B cell (primary cell): ENCODE results near the gene CTDSPL.

Source experiments
- CTCF ChIP-seq: fragments of 200-600 bp; IDR thresholded peaks from one replicate; pipeline ENCODE4 v1.8.0; 2022; ENCODE audit warnings: antibody characterized with exemption, mild to moderate bottlenecking
- EZH2 ChIP-seq: IDR thresholded peaks from 2 replicates; pipeline ENCODE4 v1.6.1; 2012; ENCODE audit warnings: borderline replicate concordance, low read depth, mild to moderate bottlenecking, moderate library complexity, low read length; ENCODE audit not compliant: insufficient read depth, poor library complexity, severe bottlenecking

DNA sequence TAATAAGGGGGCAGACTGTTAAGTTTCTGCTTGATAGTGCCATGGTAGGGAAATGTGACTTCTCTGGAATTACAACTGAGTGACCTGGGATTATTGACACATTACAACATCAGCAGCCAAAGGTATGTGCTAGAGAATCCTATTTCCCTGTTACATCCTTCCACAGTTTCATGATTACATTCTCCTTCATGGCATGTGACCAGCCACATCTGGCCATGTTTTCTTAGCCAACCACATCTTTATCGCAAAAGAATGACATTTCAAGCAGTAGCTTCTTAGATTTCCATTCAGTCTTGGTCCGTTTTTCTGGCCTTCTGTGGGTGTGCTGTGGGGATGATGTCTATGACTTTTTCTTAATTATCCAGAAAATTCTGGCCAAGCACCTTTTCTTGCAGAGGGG lies 45.4 kb upstream of the CTDSPL start:
- TF ChIP-seq EZH2 (no peak), CTCF (no peak)
